Activated T-helper 2 cell treated with anti-CD3 and anti-CD28 coated beads, Interferon-gamma antibody, Interleukin-2, Interleukin-4, amounts not matched to agents 10 μg/mL and 5 μg/mL and 100 μg/mL, durations not matched to agents 14 hours and 24 hours and 36 hours (primary cell): ENCODE data around the gene HHAT. TPM values are rescaled to one million over a fixed set of nuclear protein-coding genes. Genes with fewer than 3 reads are reported as not detected.
A peak's percentile ranks its signal among the peaks of the same experiment; 100 is the strongest.

Source experiments
- DNase-seq: peaks from one replicate; pipeline ENCODE4 v3.0.0; 2021; ENCODE audit warnings: low spot score
- H3K27ac Mint-ChIP-seq: one replicate; pipeline ENCODE4 v1.8.0; 2021; ENCODE audit warnings: mixed read lengths
- H3K27me3 Mint-ChIP-seq: one replicate; pipeline ENCODE4 v1.8.0; 2021; ENCODE audit warnings: low read depth, mixed read lengths
- H3K36me3 Mint-ChIP-seq: one replicate; pipeline ENCODE4 v1.8.0; 2021; ENCODE audit warnings: low read depth, mixed read lengths
- H3K4me1 Mint-ChIP-seq: one replicate; pipeline ENCODE4 v1.8.0; 2021; ENCODE audit warnings: low read depth, mixed read lengths
- H3K4me3 Mint-ChIP-seq: one replicate; pipeline ENCODE4 v1.8.0; 2021; ENCODE audit warnings: low read depth, mild to moderate bottlenecking, moderate library complexity, mixed read lengths
- H3K9me3 Mint-ChIP-seq: one replicate; pipeline ENCODE4 v1.8.0; 2021; ENCODE audit warnings: mixed read lengths
- intact Hi-C: fragments of 100-400 bp; cut with micrococcal nuclease; formaldehyde crosslinking; loops from one replicate; pipeline ENCODE4 v1.15.1; 2023
- total RNA-seq: library from RNA; stranded (reverse); gene quantifications from 2 replicates; pipeline ENCODE4 v1.2.3, GENCODE V29; 2022

HHAT gene
- total RNA-seq, 1 donor from 2014 or later: 0.43 TPM

- intact Hi-C loops: no loop called here
- DNase-seq: no peak
- Mint-ChIP-seq H3K27me3 (peaks cover 33% of the 10 kb centered on the region), H3K9me3 (peaks cover 10% of the 10 kb centered on the region), H3K4me1 (peaks cover 7% of the 10 kb centered on the region), H3K36me3 (no peaks in the 10 kb centered on the region), H3K27ac (no peak overlapping the region), H3K4me3 (no peak overlapping the region)
Observed at GRCh38 chr1:210323957-210324356, 4.7 kb upstream of the HHAT start.

GRCh38 chr1:210325026-210325670, 3.6 kb upstream of the HHAT start:
- peaks cover 41% of the 10 kb centered on the region for H3K27me3 Mint-ChIP-seq
- DNase-seq: no peak
- intact Hi-C loops: no loop called here
- no peak overlapping the region for H3K4me3 Mint-ChIP-seq
- peaks cover 10% of the 10 kb centered on the region for H3K9me3 Mint-ChIP-seq
- no peak overlapping the region for H3K27ac Mint-ChIP-seq
- no peaks in the 10 kb centered on the region for H3K36me3 Mint-ChIP-seq
- H3K4me1 Mint-ChIP-seq: peaks cover 16% of the 10 kb centered on the region

GRCh38 chr1:210328032-210328745, 513 bp upstream of the HHAT start:
- no peak for DNase-seq
- peak overlapping the region; percentile 82 for H3K4me3 Mint-ChIP-seq
- intact Hi-C loops: no loop called here
- H3K27ac Mint-ChIP-seq: peak overlapping the region; percentile 60
- H3K4me1 Mint-ChIP-seq: peaks cover 33% of the 10 kb centered on the region
- peaks cover 10% of the 10 kb centered on the region for H3K9me3 Mint-ChIP-seq
- H3K27me3 Mint-ChIP-seq: peaks cover 31% of the 10 kb centered on the region
- no peaks in the 10 kb centered on the region for H3K36me3 Mint-ChIP-seq

GRCh38 chr1:210330279-210330866, 1.7 kb downstream of the HHAT start:
- peaks cover 31% of the 10 kb centered on the region for H3K4me1 Mint-ChIP-seq
- no peak for DNase-seq
- H3K27me3 Mint-ChIP-seq: peaks cover 19% of the 10 kb centered on the region
- peak overlapping the region; percentile 94 for H3K4me3 Mint-ChIP-seq
- peaks cover 5% of the 10 kb centered on the region for H3K9me3 Mint-ChIP-seq
- H3K36me3 Mint-ChIP-seq: no peaks in the 10 kb centered on the region
- H3K27ac Mint-ChIP-seq: no peak overlapping the region
- intact Hi-C loops: loop anchor here (5.0 kb wide), 1 partner anchor 67 kb away; no protein-coding TSS in a partner anchor

GRCh38 chr1:210332233-210332632, 3.5 kb downstream of the HHAT start:
- Mint-ChIP-seq H3K36me3 (no peaks in the 10 kb centered on the region), H3K4me3 (no peak overlapping the region), H3K27ac (no peak overlapping the region), H3K4me1 (peaks cover 31% of the 10 kb centered on the region), H3K27me3 (peaks cover 20% of the 10 kb centered on the region), H3K9me3 (no peaks in the 10 kb centered on the region)
- no peak for DNase-seq
- intact Hi-C loops: loop anchor here (1.0 to 5.0 kb wide), 4 partner anchors 8 to 114 kb away; no protein-coding TSS in a partner anchor

- H3K27ac Mint-ChIP-seq: no peak overlapping the region
- H3K27me3 Mint-ChIP-seq: peaks cover 25% of the 10 kb centered on the region
- H3K4me1 Mint-ChIP-seq: peaks cover 31% of the 10 kb centered on the region
- H3K9me3 Mint-ChIP-seq: no peaks in the 10 kb centered on the region
- H3K36me3 Mint-ChIP-seq: no peaks in the 10 kb centered on the region
- peak; percentile 60 for DNase-seq
- H3K4me3 Mint-ChIP-seq: peak overlapping the region; percentile 8
- intact Hi-C loops: loop anchor here (1.0 to 5.0 kb wide), 4 partner anchors 7 to 113 kb away; no protein-coding TSS in a partner anchor
Observed at GRCh38 chr1:210332719-210333398, 4.2 kb downstream of the HHAT start.

- Mint-ChIP-seq H3K27me3 (peaks cover 22% of the 10 kb centered on the region), H3K4me1 (peaks cover 20% of the 10 kb centered on the region), H3K9me3 (no peaks in the 10 kb centered on the region), H3K27ac (no peak overlapping the region), H3K4me3 (no peak overlapping the region), H3K36me3 (no peaks in the 10 kb centered on the region)
- intact Hi-C loops: no loop called here
- DNase-seq: no peak
Observed at GRCh38 chr1:210335001-210335400, 6.3 kb downstream of the HHAT start.

GRCh38 chr1:210336362-210336761, 7.7 kb downstream of the HHAT start:
- Mint-ChIP-seq H3K27ac (no peak overlapping the region), H3K27me3 (peaks cover 17% of the 10 kb centered on the region), H3K4me3 (no peak overlapping the region), H3K9me3 (no peaks in the 10 kb centered on the region), H3K36me3 (no peaks in the 10 kb centered on the region), H3K4me1 (peaks cover 33% of the 10 kb centered on the region)
- intact Hi-C loops: no loop called here
- no peak for DNase-seq

- peaks cover 17% of the 10 kb centered on the region for H3K27me3 Mint-ChIP-seq
- H3K27ac Mint-ChIP-seq: no peak overlapping the region
- intact Hi-C loops: no loop called here
- H3K36me3 Mint-ChIP-seq: no peaks in the 10 kb centered on the region
- no peaks in the 10 kb centered on the region for H3K9me3 Mint-ChIP-seq
- DNase-seq: no peak
- peaks cover 21% of the 10 kb centered on the region for H3K4me1 Mint-ChIP-seq
- H3K4me3 Mint-ChIP-seq: no peak overlapping the region
Observed at GRCh38 chr1:210339500-210339899, 10.8 kb downstream of the HHAT start.

- no peaks in the 10 kb centered on the region for H3K9me3 Mint-ChIP-seq
- peaks cover 17% of the 10 kb centered on the region for H3K27me3 Mint-ChIP-seq
- no peak overlapping the region for H3K4me3 Mint-ChIP-seq
- no peak overlapping the region for H3K27ac Mint-ChIP-seq
- DNase-seq: no peak
- intact Hi-C loops: loop anchor here (1.0 to 10.0 kb wide), 5 partner anchors 8 to 914 kb away; partner anchors contain the start of gene RCOR3
- peaks cover 21% of the 10 kb centered on the region for H3K4me1 Mint-ChIP-seq
- H3K36me3 Mint-ChIP-seq: no peaks in the 10 kb centered on the region
Observed at GRCh38 chr1:210340311-210340710, 11.6 kb downstream of the HHAT start.

- H3K27ac Mint-ChIP-seq: no peak overlapping the region
- H3K9me3 Mint-ChIP-seq: no peaks in the 10 kb centered on the region
- H3K36me3 Mint-ChIP-seq: no peaks in the 10 kb centered on the region
- H3K27me3 Mint-ChIP-seq: peaks cover 13% of the 10 kb centered on the region
- H3K4me3 Mint-ChIP-seq: no peak overlapping the region
- peaks cover 21% of the 10 kb centered on the region for H3K4me1 Mint-ChIP-seq
- DNase-seq: no peak
- intact Hi-C loops: loop anchor here (1.0 to 10.0 kb wide), 5 partner anchors 9 to 914 kb away; partner anchors contain the start of gene RCOR3
Observed at GRCh38 chr1:210340841-210341240, 12.1 kb downstream of the HHAT start.

GRCh38 chr1:210342986-210343780, 14.5 kb downstream of the HHAT start:
- no peak for DNase-seq
- no peaks in the 10 kb centered on the region for H3K36me3 Mint-ChIP-seq
- peaks cover under 1% of the 10 kb centered on the region for H3K27me3 Mint-ChIP-seq
- H3K27ac Mint-ChIP-seq: no peak overlapping the region
- H3K4me1 Mint-ChIP-seq: peaks cover 26% of the 10 kb centered on the region
- no peaks in the 10 kb centered on the region for H3K9me3 Mint-ChIP-seq
- intact Hi-C loops: loop anchor here (5.0 to 10.0 kb wide), 2 partner anchors 581 to 912 kb away; partner anchors contain the start of gene RCOR3
- H3K4me3 Mint-ChIP-seq: no peak overlapping the region
